Mesothelial cell of epicardium (in vitro differentiated cells): ENCODE data around the gene OR2H2. TPM values are rescaled to one million over a fixed set of nuclear protein-coding genes. Genes with fewer than 3 reads are reported as not detected.

Experiments used
- DNase-seq, 2 experiments: peaks; one replicate each; pipeline ENCODE4 v3.0.0; 2021; ENCODE audit warnings: low spot score in 2 of 2; ENCODE audit not compliant: unreplicated experiment in 2 of 2
- H3K27ac Mint-ChIP-seq: 2 replicates; pipeline ENCODE4 v1.8.0; 2021; ENCODE audit warnings: mixed read lengths
- H3K27me3 Mint-ChIP-seq: 2 replicates; pipeline ENCODE4 v1.8.0; 2021; ENCODE audit warnings: low read depth, mixed read lengths
- H3K36me3 Mint-ChIP-seq: 2 replicates; pipeline ENCODE4 v1.8.0; 2021; ENCODE audit warnings: mixed read lengths
- H3K4me1 Mint-ChIP-seq: 2 replicates; pipeline ENCODE4 v1.8.0; 2021; ENCODE audit warnings: mixed read lengths
- H3K4me3 Mint-ChIP-seq: 2 replicates; pipeline ENCODE4 v1.8.0; 2021; ENCODE audit warnings: mild to moderate bottlenecking, moderate library complexity, mixed read lengths
- H3K9me3 Mint-ChIP-seq: 2 replicates; pipeline ENCODE4 v1.8.0; 2021; ENCODE audit warnings: mixed read lengths
- CTCF ChIP-seq: fragments of 200-600 bp; sonication (generic); IDR thresholded peaks from one replicate; pipeline ENCODE4 v1.5.0; 2021; ENCODE audit warnings: antibody characterized with exemption; ENCODE audit not compliant: unreplicated experiment
- total RNA-seq: library from RNA; stranded (reverse); gene quantifications from 3 replicates; pipeline ENCODE4 v1.2.1, GENCODE V29; 2021

OR2H2 gene
- total RNA-seq, 1 donor from 2014 or later = not detected

GRCh38 chr6:29567991-29568390 lies 16.9 kb upstream of the OR2H2 start:
- H3K27ac Mint-ChIP-seq = no peak overlapping the region
- DNase-seq = no peak

GRCh38 chr6:29576056-29576455 lies 8.9 kb upstream of the OR2H2 start:
- Mint-ChIP-seq H3K9me3 (no peaks in the 10 kb centered on the region), H3K36me3 (no peaks in the 10 kb centered on the region), H3K27ac (no peak overlapping the region), H3K4me1 (no peaks in the 10 kb centered on the region), H3K4me3 (no peak overlapping the region), H3K27me3 (peaks cover 68% of the 10 kb centered on the region)
- TF ChIP-seq CTCF = no peak
- DNase-seq = no peak

More at GRCh38 chr6:29567991-29568390, 16.9 kb upstream of the OR2H2 start:
- Mint-ChIP-seq H3K9me3 (no peaks in the 10 kb centered on the region), H3K4me3 (no peak overlapping the region), H3K36me3 (no peaks in the 10 kb centered on the region), H3K27me3 (peaks cover 70% of the 10 kb centered on the region), H3K4me1 (no peaks in the 10 kb centered on the region)
- no peak for TF ChIP-seq CTCF

GRCh38 chr6:29577544-29577943 lies 7.4 kb upstream of the OR2H2 start:
- H3K27me3 Mint-ChIP-seq = peaks cover 62% of the 10 kb centered on the region
- TF ChIP-seq CTCF = no peak
- no peak overlapping the region for H3K27ac Mint-ChIP-seq
- H3K4me3 Mint-ChIP-seq = no peak overlapping the region
- no peaks in the 10 kb centered on the region for H3K36me3 Mint-ChIP-seq
- no peaks in the 10 kb centered on the region for H3K4me1 Mint-ChIP-seq
- no peaks in the 10 kb centered on the region for H3K9me3 Mint-ChIP-seq
- DNase-seq = no peak

- no peak overlapping the region for H3K27ac Mint-ChIP-seq
- peaks cover 49% of the 10 kb centered on the region for H3K27me3 Mint-ChIP-seq
- peak in 1 of 2 experiments; percentile 59 for DNase-seq
- no peaks in the 10 kb centered on the region for H3K9me3 Mint-ChIP-seq
- peak; percentile 98 for TF ChIP-seq CTCF
- no peak overlapping the region for H3K4me3 Mint-ChIP-seq
- H3K4me1 Mint-ChIP-seq = peaks cover 4% of the 10 kb centered on the region
- no peaks in the 10 kb centered on the region for H3K36me3 Mint-ChIP-seq
Measured at GRCh38 chr6:29589423-29590048, 4.6 kb downstream of the OR2H2 start.

DNA sequence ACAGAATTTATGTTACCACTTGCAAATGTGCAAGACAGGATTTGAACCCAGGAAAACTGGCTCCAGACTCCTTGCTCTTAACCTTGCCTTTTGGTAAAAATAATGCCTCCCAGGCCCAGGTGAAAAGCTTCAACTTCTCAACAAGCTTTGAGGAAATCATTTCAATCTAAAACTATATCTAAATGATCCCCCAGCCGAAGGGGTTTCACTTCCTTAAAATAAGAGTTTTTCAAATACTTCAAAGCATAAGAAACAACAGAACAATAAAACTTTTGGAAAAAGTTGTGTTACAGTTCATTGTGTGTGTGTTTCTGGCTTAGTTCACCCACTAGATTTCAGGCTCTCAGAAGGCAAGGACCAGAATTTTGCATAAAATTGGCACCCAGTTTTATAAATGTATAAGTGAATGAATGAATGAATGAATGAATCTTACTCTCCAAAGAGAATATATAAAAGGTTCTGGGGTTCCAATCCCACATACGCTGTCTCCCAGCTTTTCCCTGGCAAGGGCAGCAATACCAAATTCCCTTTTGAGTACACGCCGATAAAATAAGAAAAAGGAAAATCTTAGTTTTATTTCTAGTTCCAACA lies 5.4 kb downstream of the OR2H2 start:
- TF ChIP-seq CTCF = no peak
- no peak for DNase-seq
- Mint-ChIP-seq H3K27me3 (peaks cover 41% of the 10 kb centered on the region), H3K9me3 (no peaks in the 10 kb centered on the region), H3K27ac (no peak overlapping the region), H3K4me1 (peaks cover 4% of the 10 kb centered on the region), H3K4me3 (no peak overlapping the region), H3K36me3 (no peaks in the 10 kb centered on the region)
